ENCODE measurements around the gene INAFM2. TPM values are rescaled to one million over a fixed set of nuclear protein-coding genes. Genes with fewer than 3 reads are reported as not detected.

Gene INAFM2
- total RNA-seq, 1 experiment from 2014 or later: 25.4 TPM

DNA sequence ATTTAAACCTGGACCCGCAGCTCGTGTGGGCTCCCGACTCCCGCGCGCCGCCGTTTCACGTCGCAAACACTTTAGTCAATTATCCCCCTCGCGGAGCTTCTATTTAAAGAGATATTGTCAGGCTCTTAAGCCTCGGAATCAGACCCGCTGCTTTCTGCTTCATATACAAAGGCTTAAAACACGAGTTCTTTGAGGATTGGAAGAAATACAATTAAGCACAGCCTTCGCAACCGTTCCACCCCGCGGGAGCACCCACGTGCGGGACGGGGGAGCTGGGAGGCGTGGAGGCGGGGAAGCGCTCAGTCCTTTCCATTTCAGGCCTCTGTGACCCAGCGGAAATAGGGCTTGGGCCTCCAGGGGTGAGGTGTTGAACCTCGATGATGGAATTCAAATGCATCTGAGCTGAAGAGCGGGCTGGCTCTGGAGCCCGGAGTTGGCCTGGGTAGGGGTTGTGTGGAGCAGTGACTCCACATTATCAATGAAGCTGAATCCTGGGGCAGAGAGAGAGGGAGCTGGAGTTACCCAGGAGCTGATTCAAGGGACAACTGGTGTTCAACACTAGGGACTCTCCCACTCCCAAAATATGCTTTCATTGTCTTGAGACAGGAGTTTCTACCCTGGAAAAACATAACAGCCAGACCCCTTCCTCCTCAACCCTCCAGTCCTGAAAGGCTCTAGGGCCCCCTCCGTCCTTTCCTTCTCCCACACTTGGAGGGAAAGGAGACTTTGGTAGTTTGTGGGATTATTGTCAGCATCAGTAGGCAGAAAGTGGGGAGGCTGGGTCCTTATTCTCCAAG, 43.0 kb upstream of the INAFM2 start:
- H3K27ac ChIP-seq (ENCODE audit: insufficient read length, low read depth, low read length): no peak overlapping the region

More for the DNA sequence above, 43.0 kb upstream of the INAFM2 start:
- Histone ChIP-seq H2BK15ac (ENCODE audit: low read depth, low read length) (no peak overlapping the region), H3K4ac (ENCODE audit: low read depth, low read length) (no peak overlapping the region), H3K4me1 (ENCODE audit: insufficient read depth, low read length) (no peaks in the 10 kb centered on the region), H4K8ac (replicated peaks; ENCODE audit: insufficient read length, low read depth, low read length) (no peak overlapping the region), H4K20me1 (ENCODE audit: control insufficient read depth, insufficient read depth, insufficient read length) (no peaks in the 10 kb centered on the region), H4K91ac (ENCODE audit: insufficient read length, low read depth, low read length) (no peak overlapping the region), H3K14ac (ENCODE audit: insufficient read depth, low read length) (no peak overlapping the region), H3K9ac (ENCODE audit: extremely low read depth, insufficient read length, low read length) (no peak overlapping the region), H2AK5ac (ENCODE audit: insufficient read length, low read length) (no peak overlapping the region), H2AFZ (ENCODE audit: low read length) (no peak overlapping the region), H3K9me3 (ENCODE audit: control insufficient read depth, low read depth, low read length) (no peaks in the 10 kb centered on the region), H3K23ac (ENCODE audit: insufficient read length, low read depth, low read length) (no peak overlapping the region), H2BK5ac (ENCODE audit: insufficient read length, low read length) (no peak overlapping the region), H2BK20ac (ENCODE audit: low read depth, low read length, poor library complexity, severe bottlenecking) (no peak overlapping the region), H3K79me1 (ENCODE audit: insufficient read depth, low read depth, low read length, poor library complexity, severe bottlenecking) (no peaks in the 10 kb centered on the region), H2BK120ac (ENCODE audit: low read depth, low read length, poor library complexity, severe bottlenecking) (no peak overlapping the region), H3K27me3 (ENCODE audit: insufficient read depth, low read length) (peaks cover 37% of the 10 kb centered on the region; the same call in 1 of the 2 replicates), H3K79me2 (ENCODE audit: insufficient read depth, low read length) (no peaks in the 10 kb centered on the region), H3K4me2 (ENCODE audit: insufficient read depth, insufficient read length, low read length) (peak overlapping the region; percentile 18), H3K18ac (ENCODE audit: insufficient read length, low read depth, low read length) (no peak overlapping the region), H2BK12ac (ENCODE audit: insufficient read length, low read depth, low read length) (no peak overlapping the region), H3K56ac (ENCODE audit: insufficient read length, low read depth, low read length) (no peak overlapping the region), H3K23me2 (ENCODE audit: insufficient read length, low read depth, low read length, poor library complexity, severe bottlenecking) (peaks cover 10% of the 10 kb centered on the region), H4K5ac (ENCODE audit: insufficient read length, low read depth, low read length) (no peak overlapping the region), H3T11ph (ENCODE audit: low read length) (no peak overlapping the region)
- no CpG with 5 or more reads among the region's 30 CpGs for WGBS (ENCODE audit: extremely low coverage, insufficient read length, low lambda C conversion rate)
- DNase-seq: peak; percentile 72
- Mint-ChIP-seq H3K27ac (no peak overlapping the region), H3K9me3 (no peaks in the 10 kb centered on the region; a peak in 1 of 5 replicates), H3K4me3 (peak overlapping the region; percentile 25 to 71; a peak in 3 of 5 replicates), H3K36me3 (ENCODE audit: insufficient read depth in 1 of 3, low read depth in 3 of 3) (no peaks in the 10 kb centered on the region; a peak in 3 of 7 replicates), H3K27me3 (ENCODE audit: low read depth) (peaks cover 74% of the 10 kb centered on the region), H3K4me1 (peaks cover 29 to 60% of the 10 kb centered on the region in 2 experiments)
- TF ChIP-seq, protein P1, sequence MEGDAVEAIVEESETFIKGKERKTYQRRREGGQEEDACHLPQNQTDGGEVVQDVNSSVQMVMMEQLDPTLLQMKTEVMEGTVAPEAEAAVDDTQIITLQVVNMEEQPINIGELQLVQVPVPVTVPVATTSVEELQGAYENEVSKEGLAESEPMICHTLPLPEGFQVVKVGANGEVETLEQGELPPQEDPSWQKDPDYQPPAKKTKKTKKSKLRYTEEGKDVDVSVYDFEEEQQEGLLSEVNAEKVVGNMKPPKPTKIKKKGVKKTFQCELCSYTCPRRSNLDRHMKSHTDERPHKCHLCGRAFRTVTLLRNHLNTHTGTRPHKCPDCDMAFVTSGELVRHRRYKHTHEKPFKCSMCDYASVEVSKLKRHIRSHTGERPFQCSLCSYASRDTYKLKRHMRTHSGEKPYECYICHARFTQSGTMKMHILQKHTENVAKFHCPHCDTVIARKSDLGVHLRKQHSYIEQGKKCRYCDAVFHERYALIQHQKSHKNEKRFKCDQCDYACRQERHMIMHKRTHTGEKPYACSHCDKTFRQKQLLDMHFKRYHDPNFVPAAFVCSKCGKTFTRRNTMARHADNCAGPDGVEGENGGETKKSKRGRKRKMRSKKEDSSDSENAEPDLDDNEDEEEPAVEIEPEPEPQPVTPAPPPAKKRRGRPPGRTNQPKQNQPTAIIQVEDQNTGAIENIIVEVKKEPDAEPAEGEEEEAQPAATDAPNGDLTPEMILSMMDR (conservative IDR thresholded peaks at IDR 0.05): no peak
